Stimulated activated CD4-positive, alpha-beta T cell treated with anti-CD3 and anti-CD28 coated beads, Interleukin-1b, Interleukin-23, amount 100 ng/mL, for 1 hour (primary cell): ENCODE measurements around the gene SUPT6H.

Experiments
- DNase-seq, 2 donors: peaks; one replicate each; pipeline ENCODE4 v3.0.0-alpha.2; 2020; ENCODE audit warnings: low read depth in 2 of 2

Gene SUPT6H

GRCh38 chr17:28661635-28662526 lies at the start of gene SUPT6H, which contains the start of gene SDF2:
Gene SUPT6H, plus strand, starts transcription at chr17:28662205. Its CDS starts 11,197 bp downstream, at chr17:28673402.
Gene SDF2, minus strand, starts transcription at chr17:28661906. Its CDS starts 30 bp downstream, at chr17:28661876.
- DNase-seq: peak; percentile 68 to 92

- no peak for DNase-seq
Observed at GRCh38 chr17:28612531-28612930, 49.5 kb upstream of the SUPT6H start.

GRCh38 chr17:28612936-28613872 lies 48.8 kb upstream of the SUPT6H start:
- DNase-seq: no peak

- DNase-seq: no peak
Observed at GRCh38 chr17:28613931-28614381, 48.0 kb upstream of the SUPT6H start, which contains the start of gene RSKR. Gene RSKR, minus strand, starts transcription at chr17:28614185. Its CDS starts 24 bp downstream, at chr17:28614161.

- DNase-seq: no peak
Observed at GRCh38 chr17:28615260-28615940, 46.6 kb upstream of the SUPT6H start.

- no peak for DNase-seq
Observed at GRCh38 chr17:28616281-28616680, 45.7 kb upstream of the SUPT6H start.

GRCh38 chr17:28618464-28618863 lies 43.5 kb upstream of the SUPT6H start:
- no peak for DNase-seq

GRCh38 chr17:28620010-28620409 lies 42.0 kb upstream of the SUPT6H start:
- DNase-seq: no peak

GRCh38 chr17:28622186-28622585 lies 39.8 kb upstream of the SUPT6H start:
- DNase-seq: no peak

GRCh38 chr17:28623696-28624095 lies 38.3 kb upstream of the SUPT6H start:
- no peak for DNase-seq

GRCh38 chr17:28624148-28624547 lies 37.9 kb upstream of the SUPT6H start:
- DNase-seq: no peak

GRCh38 chr17:28626818-28627217 lies 35.2 kb upstream of the SUPT6H start:
- DNase-seq: no peak

- DNase-seq: no peak
Observed at GRCh38 chr17:28634206-28634865, 27.7 kb upstream of the SUPT6H start.

GRCh38 chr17:28635506-28635905 lies 26.5 kb upstream of the SUPT6H start:
- DNase-seq: no peak

- DNase-seq: no peak
Observed at GRCh38 chr17:28641579-28641978, 20.4 kb upstream of the SUPT6H start.

- no peak for DNase-seq
Observed at GRCh38 chr17:28643983-28644786, 17.8 kb upstream of the SUPT6H start.

- DNase-seq: peak; percentile 87 to 89
Observed at GRCh38 chr17:28644787-28645575, 17.0 kb upstream of the SUPT6H start, which contains the start of gene BLTP2. Gene BLTP2, minus strand, starts transcription at chr17:28645158. Its CDS starts 102 bp downstream, at chr17:28645056.

GRCh38 chr17:28645576-28645939 lies 16.4 kb upstream of the SUPT6H start:
- DNase-seq: no peak

GRCh38 chr17:28646039-28646754 lies 15.8 kb upstream of the SUPT6H start:
- DNase-seq: no peak
